ENCODE measurements around the gene HTR6.
A peak's percentile ranks its signal among the peaks of the same experiment; 100 is the strongest.
"Not testable (repeated sequence)": the region's sequence is repeated elsewhere in the genome, so short reads cannot be mapped to it uniquely, and the experiment has no call there.

Gene HTR6

DNA sequence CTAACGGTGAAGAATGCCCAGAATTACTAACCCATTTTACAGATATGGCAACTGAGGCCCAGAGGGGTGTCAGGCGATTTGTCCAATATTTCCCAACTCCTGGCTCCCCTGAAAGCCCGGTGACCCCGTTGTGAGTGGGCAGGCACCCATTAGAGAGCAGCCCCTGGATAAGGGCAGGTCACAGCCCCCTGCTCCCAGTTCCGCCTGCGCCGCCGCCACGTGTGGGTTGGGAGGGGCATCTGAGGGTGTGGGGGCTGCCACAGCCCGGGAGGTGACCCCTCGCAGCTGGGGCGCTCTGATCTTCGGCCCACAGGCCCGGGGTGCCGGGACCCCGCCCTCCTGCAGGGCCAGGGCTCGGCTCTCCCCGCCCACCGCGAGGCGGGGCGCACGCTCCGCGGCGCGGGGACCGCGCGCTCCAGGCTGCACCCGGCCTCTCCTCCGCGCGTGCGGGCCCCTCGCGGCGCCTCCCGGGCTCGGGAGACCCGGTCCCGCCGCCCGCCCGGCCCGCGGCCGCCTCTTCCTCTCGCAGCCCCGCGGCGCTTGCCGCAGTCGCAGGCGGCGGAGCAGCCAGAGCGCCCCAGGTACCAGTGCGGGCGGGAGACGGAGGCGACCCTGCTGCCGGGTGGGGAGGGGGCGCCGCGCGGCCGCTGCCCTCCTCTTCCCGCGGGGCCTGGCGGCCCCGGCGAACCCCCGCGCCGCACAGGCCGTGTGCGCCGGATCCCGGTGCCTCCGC, at the start of gene HTR6:
Gene HTR6 (plus strand): TSS at position 423 of the 733 bp plus-strand sequence. CDS start 879 bp downstream, outside the sequence.
- DNase-seq: peak; percentile 48

DNA sequence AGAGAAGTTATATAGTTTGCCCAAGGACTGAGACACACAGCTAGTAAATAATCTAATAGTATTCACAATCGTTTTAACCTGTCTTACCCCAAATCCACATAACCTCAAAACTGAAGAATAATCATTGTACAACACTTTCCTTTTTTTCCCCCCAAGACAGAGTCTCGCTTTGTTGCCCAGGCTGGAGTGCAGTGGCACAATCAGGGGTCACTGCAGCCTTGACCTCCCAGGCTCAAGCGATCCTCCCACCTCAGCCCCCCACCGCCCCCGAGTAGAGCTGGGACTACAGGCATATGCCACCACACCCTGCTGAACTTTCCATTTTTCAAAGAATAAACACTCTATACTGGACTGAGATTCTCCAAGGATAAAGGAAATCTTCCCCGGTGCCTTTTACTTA, 49.2 kb upstream of the HTR6 start:
- no peak for DNase-seq

DNA sequence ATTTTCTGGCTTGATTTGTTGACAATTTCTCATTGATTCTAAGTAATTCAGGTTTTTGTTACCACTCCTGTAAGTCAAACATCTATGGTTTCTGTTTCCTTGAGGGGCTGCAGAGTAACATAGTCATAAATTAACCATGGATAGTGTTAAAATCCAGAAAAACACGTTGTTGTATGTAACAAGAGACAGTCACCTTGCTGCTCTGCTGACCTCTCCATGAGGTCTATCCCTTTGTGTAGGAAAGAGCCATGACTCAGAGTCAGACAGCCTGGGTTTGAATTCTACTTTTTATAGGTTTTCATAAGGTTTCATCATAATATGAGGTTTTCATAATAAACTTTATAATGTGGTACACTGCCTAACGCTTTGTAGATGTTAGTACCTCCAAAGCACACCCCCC, 48.2 kb upstream of the HTR6 start:
- DNase-seq: no peak

DNA sequence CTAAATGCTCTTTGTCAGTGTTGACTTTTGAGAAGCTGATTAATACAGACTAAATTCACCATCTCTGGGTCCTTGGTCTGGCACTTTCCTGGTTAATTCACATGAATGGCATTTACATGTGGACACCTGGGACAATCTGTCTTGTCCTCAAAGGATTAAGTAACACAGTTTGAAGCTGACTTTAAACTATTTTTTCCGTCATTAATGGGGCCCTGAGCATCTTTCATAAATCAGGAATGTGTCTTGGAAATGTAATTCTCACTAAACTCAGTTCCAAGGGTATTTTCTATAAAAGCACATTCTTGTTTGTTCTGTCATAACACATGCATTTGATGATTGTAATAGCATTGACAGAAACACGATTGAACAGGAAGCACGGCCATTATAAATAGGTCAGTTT, 47.3 kb upstream of the HTR6 start:
- DNase-seq: no peak

DNA sequence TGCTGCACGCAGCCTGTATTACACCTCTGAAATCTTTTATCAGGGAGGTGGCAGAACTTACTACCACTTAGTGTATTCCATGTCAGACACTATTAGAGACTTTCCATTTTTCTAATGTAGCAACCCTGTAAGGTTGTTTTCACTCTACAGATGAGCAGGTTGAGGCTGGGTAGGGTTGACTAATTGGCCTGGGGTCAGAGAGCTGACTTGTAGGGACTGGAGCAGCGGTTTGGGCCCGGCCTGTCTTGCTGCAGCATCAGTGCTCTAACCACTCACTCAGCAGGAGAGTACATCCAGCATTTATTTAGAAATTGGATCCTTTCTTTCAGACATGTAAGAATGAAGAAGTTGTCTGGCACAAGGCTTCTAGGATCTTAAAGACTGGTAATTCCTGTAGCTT, 46.2 kb upstream of the HTR6 start:
- no peak for DNase-seq

DNA sequence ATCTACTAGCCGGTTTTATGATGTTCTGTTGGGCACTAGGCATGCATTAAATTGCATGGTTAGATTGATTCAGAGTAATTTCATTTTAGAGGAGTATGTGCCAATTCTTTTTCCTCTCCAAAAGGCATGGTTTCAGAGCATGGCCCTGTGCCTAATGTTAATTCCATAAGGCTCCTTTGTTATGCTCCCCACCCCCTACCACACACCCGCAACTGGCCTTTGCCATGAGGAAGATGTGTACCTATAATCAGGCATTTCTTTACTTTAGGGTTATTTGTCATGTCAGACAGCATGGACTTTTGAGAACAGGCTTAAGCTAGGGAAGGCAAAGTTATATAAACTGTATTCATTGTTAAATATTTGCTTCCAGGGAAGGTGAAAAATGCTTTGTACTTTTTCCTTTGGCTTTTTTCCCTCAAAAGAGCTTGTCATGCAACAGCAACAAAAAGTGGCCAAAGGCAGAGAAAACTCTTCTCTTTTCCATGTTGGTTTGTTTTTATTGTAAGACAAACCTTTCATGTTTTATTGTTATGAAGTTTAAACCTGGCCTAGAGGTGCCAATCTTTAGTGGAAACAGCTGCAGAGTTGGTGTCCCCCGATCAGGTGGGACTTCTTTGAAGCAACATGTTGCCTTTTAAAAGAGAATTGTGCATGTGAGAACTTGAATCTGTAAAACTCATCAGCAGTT, 44.8 kb upstream of the HTR6 start:
- no peak for DNase-seq

DNA sequence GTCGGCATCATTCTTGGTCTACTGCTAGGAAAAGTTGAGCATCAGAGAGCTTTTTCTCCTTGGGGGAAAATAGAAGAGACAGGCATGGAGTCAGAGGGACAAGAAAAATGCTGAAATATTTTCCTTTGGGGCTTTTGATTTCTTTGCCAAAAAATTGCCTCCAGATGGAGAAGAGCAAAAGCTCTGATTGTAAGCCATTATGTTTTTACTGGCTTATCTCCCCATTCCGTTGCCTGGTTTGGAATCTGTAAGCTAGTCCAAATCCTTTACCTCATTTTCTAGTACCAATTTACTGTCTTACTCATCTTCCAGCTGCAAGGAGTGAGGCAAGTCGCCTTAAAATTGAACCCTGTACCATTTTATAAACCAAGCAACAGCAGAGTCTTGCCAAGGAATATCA, 43.9 kb upstream of the HTR6 start:
- DNase-seq: no peak

DNA sequence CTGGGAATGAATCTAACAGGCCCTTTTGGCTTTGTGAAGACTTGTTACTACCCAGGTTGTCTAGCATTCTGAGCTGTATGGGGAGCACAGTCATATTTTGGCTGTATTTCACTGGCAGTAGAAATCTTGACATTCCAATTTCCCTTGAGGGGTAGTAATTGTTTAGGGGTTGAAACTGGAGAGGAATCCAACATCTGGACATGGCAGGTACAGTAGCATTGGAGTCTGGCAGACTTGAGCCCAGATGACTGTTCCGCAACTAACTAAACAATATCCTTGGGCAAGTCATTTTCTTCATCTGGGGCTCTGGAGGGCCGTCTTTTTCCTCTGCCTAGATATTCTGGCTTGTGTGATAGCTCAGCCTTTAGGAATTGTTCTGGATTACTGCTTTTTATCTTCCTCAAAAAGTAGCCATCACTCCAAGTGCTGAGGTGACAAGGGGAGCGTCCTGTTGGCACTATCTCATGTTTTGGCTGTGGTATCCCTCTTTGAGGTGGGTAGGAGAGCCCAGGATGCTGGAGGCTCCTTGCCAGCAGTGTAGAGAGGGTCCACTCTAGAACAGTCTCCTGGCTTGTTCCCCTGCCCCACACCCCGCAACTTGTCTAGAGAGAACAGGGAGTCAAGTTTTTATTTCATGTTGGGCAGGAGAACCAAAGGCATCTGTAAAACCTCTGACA, 43.3 kb upstream of the HTR6 start:
- no peak for DNase-seq

DNA sequence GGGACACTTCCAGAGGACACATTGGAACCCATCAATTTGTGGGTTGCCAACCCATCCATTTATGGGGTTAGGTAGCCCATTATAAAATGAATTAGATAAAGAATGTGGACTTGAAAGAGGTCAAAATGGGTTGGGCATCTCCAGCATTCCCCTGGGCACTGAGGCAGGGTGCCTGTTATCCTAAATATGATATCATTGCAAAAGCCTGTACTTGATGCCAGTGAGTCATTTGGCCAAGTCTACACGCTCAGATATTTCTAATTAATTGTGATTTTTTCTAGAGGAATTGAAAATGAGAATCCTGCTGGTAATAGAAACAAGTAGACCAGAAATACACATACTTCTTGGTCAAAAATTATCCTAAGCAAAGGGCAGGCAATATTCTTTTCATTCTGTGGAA, 42.5 kb upstream of the HTR6 start:
- no peak for DNase-seq

DNA sequence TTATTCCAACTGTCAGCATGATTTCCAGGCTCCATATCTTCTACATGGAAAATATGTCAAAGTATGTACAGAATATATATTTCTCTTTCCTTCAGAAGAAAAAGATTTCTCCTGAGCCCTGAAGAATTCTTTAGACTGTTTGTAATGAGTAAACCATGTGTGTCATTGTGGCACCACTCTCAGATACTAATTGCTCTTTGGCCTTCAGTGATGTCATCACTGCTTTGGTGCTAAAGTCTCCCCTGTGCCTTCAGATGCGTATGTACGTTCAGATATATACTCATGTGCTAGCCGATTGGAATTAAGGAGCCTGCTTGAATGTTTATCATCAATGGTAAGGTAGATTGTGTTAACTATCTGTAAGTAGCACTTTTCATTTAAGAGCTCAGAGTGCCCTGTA, 41.2 kb upstream of the HTR6 start:
- DNase-seq: no peak

DNA sequence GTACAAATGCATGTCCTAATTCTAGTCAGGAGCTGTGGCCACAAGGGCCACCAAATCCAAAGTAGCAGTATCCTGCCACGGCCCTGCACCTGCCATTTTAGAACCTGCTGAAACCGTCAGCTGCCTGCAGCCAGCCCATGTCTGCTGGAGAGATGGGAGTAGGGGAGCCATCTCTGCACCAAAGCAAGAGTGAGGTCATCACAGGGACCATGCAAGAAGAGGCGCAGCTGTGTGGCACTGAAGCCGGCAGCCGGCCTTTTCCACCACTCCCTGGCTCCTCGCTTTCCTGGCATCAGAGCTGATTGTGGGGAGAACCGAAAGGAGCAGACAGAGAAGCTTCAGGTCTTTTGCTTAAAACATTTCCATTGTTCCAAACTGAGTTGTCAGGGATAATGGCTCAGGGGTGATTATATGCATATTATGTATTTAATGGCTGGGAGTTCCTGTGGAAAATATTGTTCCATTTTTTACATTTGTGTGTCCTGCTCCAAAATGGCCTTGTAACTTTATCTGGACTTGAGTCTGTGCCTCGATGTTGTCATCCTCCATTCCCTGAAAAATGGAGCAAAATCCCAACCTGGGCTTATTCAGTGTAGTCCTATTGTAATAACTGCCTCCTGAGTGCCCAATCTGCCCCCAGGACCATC, 39.3 kb upstream of the HTR6 start:
- no peak for DNase-seq

DNA sequence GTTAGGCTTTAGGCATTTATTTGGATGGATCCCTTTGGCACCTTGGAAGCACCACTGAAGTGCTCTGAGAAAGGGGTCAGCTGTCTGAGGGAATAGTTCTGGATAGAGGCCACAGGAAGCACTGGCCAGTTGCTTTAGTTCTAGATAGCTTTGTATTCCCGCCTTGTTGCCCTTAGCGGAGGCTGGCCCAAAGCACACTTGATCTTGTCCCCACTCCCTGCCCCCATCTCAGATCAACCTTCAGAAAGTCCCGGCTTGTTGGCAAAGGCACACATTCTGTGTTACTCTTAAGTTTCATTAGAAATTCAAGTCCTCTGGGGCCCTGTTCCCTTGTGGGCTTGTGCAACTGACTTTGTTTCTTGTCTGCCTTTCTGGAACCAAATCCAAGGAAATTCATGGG, 35.8 kb upstream of the HTR6 start:
- DNase-seq: no peak

DNA sequence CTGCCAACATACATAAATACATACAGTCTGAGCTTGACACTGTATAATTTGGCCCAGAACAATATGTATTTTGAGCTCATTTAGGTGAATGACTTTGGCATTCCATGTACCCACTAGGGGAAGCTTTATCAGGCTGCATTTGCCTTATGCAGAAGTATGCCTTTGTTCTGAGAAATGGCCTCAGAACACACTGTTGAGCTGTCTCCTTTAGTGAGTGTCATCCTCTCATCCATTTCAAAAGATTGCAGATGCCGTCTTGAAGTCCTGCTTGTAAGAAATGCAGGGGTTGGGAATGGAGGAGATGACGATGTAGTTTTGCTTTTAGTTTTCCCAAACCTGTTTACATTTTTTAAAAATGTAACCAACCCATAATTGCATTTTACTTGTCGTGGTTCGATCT, 35.3 kb upstream of the HTR6 start:
- no peak for DNase-seq

DNA sequence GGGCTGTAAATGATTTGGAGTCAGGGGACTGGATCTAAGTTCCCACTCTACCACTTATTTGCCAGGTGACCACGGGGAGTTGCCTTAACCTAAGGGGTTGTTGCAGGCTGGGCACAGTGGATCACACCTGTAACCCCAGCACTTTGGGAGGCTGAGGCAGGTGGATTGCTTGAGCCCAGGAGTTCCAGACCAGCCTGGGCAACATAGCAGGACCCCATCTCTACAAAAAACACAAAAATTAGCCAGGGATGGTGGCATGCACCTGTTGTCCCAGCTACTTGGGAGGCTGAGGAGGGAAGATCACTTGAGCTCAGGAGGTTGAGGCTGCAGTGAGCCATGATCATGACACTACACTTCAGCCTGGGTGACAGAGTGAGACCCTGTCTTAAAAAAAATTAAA, 34.5 kb upstream of the HTR6 start:
- not testable (repeated sequence) for DNase-seq

DNA sequence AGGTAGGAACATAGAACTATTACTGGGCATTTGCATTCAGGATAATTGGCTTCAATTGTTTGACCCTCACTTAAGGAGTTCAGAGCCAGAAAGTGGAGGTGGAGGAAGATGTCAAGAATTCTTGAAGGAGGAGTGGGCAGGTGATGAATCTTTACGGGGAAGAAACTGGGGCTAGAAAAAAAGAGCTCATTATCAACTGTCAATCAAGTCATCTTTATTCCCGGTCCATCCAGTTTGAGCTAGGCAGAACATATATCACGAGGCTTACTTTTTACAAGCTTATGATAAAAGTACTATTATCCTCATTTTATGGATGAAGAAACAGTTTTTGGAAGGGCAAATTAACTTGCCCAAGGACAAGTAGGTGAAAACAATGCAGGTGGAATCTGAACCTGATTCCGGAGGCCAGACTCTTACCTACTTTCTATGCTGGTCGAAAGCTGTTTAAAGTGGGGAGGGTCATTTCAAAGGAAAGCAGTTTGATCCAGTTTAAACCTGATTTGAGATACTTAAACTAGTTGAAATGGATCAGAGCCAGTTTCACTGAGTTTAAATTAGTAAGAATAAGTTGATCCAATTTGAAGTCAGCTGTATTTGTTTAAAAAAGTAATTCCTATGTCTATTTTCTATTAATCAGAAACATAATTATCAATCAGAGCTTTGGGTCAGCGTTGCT, 33.8 kb upstream of the HTR6 start:
- DNase-seq: no peak

DNA sequence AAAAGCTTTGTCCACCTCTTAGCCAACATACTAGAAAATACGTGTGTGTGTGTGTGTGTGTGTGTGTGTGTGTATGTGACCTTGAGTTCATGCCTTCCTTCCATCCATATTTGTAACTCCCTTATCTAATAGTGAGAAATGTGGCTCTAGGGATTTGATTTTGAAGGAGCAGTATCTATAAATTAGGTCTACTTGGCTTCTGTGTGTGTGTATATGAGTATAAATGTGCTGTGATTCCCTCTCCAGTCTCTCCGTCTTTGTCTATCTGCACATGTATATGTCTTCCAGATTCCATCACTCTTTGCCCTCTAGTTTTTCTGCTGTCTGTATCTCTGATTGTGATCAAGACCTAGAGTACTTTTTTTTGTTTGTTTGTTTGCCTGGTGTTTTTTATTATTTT, 32.5 kb upstream of the HTR6 start:
- DNase-seq: no peak

DNA sequence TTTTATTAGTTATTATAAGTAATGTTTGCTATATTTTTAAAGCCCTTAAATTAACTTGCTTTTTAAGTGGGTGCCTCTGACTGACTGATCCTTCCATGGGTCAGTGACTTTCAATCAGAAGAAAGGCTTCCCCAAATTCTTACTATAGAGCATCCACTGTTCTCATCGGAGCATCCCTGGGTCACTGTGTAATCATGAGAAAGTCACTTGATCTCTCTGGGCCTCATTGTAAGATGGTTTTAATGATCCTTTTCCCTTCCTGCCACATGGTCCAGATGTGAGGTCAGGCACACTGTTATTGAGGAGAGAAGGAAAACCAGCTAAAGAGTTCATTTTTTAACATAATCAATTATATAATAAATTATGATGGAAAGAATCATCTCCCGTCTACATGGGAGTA, 31.6 kb upstream of the HTR6 start:
- DNase-seq: no peak

DNA sequence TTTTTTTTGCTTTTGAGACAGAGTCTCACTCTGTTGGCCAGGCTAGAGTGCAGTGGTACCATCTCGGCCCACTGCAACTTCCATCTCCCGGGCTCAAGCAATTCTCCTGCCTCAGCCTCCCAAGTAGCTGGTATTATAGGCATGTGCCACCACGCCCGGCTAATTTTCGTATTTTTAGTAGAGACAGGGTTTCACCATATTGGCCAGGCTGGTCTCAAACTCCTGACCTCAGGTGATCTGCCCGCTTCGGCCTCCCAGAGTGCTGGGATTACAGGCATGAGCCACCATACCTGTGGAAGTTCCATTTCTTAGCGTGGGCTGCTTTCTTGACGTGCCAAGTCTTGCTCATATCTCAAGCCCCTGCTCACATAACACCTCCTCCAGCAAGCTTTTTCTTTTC, 29.6 kb upstream of the HTR6 start:
- not testable (repeated sequence) for DNase-seq

DNA sequence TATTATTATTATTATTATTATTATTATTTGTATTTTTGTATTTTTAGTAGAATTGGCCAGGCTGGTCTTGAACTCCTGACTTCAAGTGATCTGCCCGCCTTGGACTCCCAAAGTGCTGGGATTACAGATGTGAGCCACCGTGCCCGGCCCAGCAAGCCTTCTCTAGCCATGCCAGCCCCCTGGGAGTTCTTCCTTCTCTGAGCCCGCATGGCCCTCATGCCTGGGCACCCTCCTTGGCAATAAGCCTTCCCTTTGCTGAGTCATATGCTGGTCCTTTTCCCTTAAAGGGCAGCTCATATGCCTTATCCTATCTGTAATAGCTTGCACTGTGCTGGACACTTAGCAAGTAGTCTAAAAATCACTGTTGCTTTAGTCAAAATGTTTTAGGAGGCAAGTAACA, 29.0 kb upstream of the HTR6 start:
- no peak for DNase-seq

DNA sequence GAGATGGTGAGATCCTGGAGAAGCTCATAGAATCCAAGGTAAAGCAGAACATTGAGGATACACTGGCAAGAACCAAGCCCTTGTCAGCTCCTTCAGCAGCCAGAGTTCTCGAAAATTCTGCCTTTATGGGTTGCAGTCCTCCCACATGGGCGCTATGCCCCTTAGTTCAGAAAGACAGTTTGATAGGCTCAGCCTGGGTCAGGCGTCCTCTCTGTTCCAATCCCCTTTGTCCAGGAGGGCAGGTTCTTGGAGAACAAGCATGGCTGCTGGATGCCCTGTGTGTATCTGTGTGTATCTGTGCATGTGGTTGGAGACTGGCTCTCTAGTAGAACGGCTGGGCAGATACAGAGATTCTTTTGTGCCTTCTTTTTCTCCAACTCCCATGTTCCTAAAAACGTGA, 28.6 kb upstream of the HTR6 start:
- no peak for DNase-seq

DNA sequence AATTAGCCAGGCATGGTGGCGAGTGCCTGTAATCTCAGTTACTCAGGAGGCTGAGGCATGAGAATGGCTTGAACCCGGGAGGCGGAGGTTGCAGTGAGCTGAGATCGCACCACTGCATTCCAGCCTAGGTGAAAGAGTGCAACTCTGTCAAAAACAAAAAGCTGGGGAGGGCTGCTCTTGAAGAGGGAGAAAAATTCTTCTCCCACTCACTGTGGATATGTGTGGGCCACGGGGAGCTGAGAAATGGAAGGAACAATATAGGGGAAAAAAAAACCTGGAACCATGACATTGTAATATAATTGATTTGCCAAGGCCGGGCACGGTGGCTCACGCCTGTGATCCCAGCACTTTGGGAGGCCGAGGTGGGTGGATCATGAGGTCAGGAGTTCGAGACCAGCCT, 27.9 kb upstream of the HTR6 start:
- DNase-seq: not testable (repeated sequence)

DNA sequence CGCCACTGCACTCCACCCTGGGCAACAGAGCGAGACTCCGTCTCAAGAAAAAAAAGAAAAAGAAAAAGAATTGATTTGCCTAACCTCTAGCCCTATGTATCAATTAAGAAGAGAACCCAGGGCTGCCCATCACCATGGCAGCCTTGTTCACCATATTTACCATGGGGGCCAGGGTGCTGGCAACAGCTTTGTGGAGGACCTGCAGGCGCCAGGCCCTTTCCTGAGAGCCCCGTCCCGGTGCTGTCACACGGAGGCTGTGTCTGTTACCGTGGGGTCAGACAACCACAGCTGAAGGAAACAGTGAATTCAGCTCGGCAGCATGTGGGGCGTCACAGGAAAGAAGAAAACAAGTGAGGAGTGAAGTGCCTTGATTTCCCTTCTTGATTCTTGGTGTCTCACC, 27.1 kb upstream of the HTR6 start:
- no peak for DNase-seq

DNA sequence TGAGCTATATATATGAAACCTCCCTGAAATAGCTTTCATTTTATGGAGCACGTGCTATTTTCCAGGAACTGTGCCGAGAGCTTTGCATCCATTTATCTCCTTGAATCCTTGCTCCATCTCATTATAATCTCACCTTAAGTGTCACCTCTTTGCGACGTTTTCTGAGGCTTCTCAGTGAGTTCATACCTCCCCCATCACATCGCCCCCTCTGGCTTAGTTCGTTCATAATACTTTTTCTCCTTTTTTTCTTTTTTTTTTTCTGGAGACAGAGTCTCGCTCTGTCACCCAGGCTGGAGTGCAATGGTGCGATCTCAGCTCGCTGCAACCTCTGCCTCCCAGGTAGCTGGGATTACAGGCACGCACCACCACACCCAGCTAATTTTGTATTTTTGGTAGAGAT, 25.4 kb upstream of the HTR6 start:
- DNase-seq: not testable (repeated sequence)
